Measurements from ENCODE around the gene NFX1.
A peak's percentile ranks its signal among the peaks of the same experiment; 100 is the strongest.

Gene NFX1

DNA sequence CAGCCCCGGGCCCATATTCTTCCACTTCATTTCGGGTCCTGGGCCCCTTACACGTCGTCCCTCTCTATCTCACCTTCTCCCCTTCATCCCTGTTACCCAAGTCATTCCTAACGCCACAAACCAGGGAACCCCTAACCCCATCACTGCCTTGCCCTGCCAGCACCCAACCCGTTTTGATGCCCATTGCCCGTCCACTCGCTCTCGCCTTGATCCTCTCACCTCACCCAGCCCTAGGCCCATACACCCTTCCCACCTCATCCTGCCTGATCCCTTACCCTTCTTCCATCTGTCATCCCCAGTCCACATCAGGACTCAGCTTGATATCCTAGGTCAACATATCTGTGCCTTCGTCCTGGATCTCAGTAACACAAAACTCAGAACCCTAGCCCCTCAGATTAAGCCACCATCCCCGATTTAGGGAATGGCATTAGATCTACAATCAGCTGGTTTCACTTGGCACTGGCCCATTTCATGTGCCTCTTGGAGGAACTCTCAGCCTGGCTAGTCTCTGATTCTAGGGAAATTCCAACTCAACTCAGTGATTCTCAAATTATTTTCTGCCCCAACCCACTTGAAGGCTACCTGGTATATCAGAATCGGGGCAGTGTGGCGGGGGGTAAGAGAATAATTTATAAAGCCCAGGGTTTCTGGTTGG, 25.0 kb upstream of the NFX1 start:
- DNase-seq (ENCODE audit: low spot score) (no peak), FAIRE-seq (peak; percentile 56)

DNA sequence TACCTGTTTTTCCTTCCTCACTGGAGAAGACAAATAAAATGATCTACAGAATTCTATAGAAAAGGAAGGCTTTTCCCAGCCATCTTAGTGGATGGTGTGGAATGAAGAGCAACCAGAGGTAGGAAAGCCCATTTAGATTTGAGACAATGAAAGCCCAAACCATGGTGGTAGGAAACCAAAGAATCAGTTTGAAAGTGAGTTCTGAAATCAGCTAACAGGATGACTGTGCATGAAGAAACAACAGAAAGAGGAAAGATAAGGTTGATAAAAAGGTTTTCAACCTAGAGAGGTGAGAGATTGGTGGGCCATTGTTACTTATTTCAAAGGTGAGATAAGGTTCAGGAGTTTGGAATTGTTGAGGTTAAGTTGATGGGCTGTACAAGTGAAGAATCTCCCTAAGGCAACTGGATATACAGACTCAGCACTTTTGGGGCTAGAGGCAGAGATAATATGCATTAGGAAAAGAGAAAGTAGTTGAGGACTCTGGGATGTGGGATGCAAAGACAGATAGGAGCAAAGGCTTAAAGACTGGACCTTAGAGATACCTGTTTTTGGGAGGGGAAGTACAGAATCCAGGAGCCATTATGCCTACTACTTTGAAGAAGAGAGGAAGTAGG, 23.1 kb upstream of the NFX1 start:
- DNase-seq (ENCODE audit: low spot score) (no peak), FAIRE-seq (no peak)

DNA sequence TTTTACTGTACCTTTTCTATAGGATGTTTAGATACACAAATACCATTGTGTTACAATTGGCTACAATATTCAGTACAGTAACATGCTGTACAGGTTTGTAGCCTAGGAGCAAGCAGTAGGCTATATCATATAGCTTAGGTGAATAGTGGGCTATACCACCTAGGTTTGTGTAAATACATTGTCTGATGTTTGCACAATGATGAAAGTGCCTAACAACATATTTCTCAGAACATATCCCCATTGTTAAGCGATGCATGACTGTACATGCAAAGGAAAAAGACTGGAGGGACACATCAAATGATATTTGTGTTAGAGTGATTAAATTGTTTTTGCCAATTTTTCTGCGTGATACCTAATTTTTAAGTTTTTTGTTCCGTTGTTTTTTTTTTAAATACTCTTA, 20.2 kb upstream of the NFX1 start:
- FAIRE-seq (no peak), DNase-seq (ENCODE audit: low spot score) (no peak)

DNA sequence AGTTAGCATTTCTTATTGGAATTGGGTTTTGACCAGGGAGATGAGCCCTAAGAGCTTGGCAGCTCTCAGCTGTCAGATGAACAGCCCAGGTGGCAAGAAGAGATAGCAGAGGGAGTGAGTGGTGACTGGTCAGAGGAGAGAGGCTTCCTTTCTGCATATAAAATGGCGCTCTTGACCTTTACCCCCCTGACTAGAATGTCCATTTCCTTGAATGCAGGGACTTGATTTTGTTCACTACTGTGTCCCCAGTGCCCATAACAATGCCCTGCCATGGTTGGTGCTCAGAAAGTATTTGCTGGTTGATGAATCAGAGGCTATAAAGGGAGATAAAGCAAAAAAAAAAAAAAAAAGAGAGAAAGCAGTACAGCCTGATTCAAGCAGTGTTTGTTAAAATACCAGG, 18.3 kb upstream of the NFX1 start:
- DNase-seq (ENCODE audit: low spot score) (no peak), FAIRE-seq (no peak)

DNA sequence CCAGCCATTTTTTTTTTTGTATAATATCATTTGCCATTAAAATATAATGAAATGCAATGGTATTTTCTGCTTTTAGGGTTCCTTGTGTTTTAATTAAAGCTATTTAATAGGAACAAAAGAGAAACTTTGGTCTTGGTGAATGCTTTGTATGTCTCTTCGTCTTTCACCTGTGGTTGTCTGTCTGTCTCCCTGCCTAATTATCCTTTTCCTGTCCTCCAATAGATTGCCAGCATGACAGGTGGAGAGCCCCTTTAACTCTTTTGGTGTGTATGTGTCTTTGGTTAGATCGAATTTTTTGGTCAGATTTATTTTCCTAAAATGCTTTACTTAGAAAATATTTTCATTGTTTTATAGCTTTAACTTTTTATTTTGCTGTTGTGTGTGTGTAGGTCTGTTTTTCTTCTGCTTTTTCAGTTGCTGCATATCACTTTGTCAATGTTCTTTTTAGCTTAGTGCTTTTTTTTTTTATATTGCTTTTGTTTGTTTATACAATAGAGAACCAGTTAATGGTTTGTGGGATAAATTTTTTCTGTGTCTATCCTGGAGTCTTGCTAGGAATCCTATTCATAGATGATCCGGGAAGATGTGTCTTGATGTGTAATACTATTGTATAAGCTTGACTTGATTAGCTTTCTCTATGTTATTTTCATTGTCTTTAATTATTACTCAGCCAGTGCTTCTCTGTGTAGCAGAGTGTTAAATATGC, 16.9 kb upstream of the NFX1 start:
- no peak for FAIRE-seq
- DNase-seq (ENCODE audit: low spot score): no peak

DNA sequence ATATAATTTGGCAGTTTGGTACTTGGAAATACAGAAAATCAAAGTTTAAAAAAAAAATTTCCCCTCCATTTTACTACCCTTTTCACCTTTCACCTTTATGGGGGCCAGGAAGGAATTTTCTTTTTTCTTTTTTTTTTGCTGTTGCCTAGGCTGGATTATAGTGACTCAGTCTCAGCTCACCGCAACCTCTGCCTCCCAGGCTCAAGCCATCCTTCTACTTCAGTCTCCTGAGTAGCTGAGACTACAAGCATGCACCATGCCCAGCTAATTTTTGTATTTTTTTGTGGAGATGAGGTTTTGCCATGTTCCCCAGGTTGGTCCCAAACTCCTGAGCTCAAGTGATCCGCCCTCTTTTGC, 16.4 kb upstream of the NFX1 start:
- DNase-seq (ENCODE audit: low spot score): no peak
- FAIRE-seq: no peak

DNA sequence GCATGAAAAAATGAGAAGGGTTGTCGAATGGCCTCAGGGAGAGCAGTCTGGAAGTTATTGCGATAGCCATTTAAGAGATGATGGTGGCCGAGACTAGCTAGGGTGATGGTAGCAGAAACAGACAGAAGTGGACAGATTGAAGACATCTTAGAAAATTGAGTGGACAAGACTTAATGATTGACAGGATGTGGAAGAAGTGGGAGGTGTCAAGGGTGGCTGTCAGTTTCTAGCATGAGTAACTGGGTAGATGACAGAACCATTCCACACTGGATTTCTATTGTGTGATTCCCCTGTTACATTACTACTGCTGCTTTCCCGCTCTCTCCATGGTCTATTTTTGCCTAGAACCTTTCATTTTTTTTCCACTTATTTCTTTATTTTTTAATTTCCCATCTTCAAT, 12.8 kb upstream of the NFX1 start:
- DNase-seq (ENCODE audit: low spot score) (no peak), FAIRE-seq (no peak)

DNA sequence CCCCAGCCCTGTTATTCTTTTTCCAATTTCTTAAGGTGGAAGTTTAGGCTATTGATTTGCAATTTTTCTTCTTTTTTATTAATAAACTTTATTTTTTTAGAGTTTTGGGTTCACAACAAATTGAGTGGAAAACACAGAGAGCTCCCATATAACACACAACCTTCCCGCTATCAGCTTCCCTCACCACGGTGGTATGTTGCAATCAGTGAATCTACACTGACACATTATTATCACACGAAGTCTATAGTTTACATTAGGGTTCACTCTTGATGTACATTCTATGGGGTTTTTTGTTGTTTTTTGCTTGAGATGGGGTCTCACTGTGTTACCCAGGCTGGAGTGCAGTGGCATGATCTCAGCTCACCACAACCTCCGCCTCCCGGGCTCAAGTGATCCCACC, 4.8 kb upstream of the NFX1 start:
- no peak for FAIRE-seq

DNA sequence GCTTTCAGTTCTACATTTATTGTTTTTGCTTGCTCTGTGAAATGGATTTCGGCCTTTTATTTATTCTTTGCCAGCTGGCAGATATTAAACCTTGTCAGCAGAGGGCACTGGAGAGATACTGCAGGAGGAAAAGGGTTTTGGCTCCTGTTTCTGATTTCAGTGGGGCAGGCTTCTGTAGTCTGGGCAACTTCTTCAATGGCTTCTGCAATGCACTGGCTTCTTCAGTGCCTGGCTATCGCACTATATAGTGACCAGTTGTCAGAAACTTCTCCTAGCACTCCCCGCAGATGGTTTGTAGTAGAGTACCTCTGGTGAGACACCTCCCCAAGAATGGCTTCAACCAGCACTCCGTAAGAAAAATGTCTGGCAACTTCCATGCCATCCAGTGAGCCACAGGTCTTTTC, 3.2 kb upstream of the NFX1 start:
- peak; percentile 70 for DNase-seq (ENCODE audit: low spot score)
- no peak for FAIRE-seq

More for the DNA sequence above, 4.8 kb upstream of the NFX1 start:
- DNase-seq (ENCODE audit: low spot score): no peak

DNA sequence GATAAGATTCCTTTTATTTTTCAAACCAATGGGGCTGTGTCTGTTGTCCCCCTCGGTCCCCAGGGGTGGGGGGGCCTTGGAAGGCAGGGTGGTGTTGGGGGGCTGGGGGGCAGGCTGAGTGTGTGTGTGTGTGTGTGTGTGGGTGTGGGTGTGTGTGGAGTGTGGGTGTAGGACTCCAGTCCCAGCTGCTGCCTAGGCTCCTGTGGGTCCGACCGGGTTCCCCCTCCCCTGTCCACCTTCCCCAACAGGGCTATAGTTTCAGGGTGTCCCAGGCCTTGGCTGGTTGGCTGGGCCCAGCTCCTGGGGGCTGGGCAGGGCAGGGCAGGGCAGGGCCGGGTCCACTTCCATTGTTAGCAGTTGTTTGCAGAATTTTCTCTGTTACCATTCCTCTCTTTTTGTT, 2.1 kb upstream of the NFX1 start:
- FAIRE-seq: no peak

DNA sequence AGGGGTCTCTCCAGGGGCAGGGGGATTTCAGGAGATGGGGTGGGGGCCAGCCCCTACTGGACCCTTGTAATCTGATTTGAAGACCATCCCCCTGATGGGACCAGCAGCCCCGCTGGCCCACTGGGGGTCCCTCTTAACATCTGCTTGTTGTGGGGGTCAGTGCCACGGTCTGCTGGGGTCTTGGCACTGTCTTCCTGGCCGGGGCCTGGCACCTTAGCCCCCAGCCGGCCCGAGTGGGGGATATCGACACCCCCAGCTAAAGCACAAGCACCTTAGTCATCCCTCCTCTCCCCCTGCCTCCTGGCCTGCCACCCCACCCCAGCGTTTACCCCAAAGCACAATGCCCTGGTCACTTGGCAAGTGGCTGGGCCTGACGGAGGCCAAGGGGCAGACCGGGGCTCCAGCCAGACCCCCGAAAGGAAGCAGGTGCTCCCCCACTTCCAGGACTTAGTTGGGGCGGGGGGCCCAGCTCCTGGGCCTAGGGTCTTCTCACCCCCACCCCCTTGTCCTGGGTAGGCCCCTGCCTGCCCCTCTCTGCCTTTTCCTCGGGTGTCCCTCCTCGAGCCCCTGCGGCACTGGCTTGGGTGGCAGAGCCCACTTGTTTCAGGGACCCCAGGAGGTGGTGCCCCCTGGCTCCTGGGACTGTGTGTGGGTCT, 1.4 kb upstream of the NFX1 start:
- no peak for DNase-seq (ENCODE audit: low spot score)

More for the DNA sequence above, 2.1 kb upstream of the NFX1 start:
- DNase-seq (ENCODE audit: low spot score): no peak

DNA sequence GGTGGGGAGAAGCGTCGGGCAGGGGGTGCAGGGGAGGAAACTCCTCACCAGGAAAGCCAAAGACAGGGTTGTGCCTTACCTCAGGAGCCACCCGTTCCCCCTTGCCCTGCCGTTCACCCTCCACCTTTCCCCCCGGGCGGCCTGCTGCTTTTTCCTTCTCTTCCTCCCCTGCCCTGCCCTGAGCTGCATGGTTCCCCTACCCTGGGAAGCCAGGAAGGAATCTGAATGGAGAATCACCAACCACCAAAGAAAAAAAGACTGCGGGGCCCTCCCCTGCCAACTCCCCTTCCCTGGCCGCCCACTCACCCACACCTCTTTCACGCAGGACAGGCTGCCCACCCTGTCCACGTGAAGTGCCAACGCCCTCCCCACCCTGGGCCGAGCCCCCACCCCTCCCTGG, 820 bp upstream of the NFX1 start:
- FAIRE-seq (no peak), DNase-seq (ENCODE audit: low spot score) (no peak)

More for the DNA sequence above, 1.4 kb upstream of the NFX1 start:
- FAIRE-seq: no peak

DNA sequence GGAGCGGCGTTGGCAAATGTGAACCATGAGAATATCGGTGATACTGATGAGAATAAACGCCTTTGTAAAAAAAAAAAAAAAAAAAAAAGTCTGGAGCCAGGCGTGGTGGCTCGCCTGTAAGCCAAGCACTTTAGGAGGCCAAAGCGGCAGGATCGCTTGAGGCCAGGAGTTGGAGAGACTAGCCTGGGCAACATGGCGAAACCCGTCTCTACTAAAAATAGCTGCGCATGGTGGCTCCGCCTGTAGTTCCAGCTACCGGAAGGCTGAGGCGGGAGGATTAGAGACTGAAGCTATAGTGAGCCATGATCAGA, 425 bp upstream of the NFX1 start:
- DNase-seq (ENCODE audit: low spot score) (no peak), FAIRE-seq (no peak)

DNA sequence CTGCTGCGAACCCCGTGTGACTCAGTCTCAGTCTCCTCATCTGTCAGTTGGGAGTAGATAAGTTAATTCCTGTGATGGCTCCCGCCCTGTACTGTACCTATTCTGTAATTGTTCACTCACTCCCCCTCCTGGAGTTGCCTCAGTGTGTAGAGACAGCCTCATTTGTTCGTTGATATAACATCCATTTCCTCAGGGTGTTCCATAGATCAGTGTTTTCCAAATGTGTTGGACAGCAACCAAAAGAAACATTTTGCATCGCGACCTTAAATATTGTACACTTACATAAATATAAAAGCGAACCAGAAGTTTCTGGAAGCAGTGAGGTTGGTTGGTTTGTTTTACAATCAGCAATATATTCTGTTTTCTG, 698 bp downstream of the NFX1 start:
- no peak for DNase-seq (ENCODE audit: low spot score)
- no peak for FAIRE-seq

DNA sequence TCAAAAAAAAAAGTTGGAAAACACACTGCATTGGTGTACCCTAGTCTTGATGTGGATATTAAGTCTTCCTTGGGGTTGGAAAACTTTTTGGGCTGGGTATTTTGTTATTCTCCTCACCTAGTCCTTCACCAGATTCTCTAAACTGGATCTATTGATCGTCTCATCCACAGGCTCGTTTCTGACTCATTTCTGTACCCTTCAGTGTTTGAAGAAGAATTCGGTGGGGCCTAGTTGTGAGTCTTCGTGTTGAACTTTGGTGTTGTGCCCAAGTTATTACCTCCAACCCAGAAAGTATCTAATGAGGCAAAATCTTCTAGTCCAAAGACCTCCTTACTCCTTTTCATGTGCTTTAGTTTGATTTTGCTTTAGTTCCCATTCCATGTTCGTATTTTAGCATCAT, 1.6 kb downstream of the NFX1 start:
- DNase-seq (ENCODE audit: low spot score) (no peak), FAIRE-seq (no peak)

DNA sequence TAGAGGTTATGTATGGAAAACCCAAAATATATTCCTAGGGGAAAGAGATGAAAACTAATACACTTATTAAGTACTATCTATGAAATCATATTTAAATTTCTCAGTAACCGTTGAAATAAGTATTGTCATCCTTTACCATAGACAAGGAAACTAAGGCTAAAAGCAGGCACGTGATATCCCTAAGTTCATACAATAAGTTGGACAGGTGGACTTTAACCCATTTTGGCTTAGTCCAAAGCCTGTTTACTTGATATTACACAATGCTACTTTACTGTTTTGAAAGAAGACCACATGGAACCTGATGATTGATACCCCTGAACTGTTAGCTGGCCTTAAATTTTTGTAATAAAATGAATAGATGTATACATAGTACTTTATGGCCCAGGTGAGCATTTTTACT, 3.5 kb downstream of the NFX1 start:
- no peak for FAIRE-seq

DNA sequence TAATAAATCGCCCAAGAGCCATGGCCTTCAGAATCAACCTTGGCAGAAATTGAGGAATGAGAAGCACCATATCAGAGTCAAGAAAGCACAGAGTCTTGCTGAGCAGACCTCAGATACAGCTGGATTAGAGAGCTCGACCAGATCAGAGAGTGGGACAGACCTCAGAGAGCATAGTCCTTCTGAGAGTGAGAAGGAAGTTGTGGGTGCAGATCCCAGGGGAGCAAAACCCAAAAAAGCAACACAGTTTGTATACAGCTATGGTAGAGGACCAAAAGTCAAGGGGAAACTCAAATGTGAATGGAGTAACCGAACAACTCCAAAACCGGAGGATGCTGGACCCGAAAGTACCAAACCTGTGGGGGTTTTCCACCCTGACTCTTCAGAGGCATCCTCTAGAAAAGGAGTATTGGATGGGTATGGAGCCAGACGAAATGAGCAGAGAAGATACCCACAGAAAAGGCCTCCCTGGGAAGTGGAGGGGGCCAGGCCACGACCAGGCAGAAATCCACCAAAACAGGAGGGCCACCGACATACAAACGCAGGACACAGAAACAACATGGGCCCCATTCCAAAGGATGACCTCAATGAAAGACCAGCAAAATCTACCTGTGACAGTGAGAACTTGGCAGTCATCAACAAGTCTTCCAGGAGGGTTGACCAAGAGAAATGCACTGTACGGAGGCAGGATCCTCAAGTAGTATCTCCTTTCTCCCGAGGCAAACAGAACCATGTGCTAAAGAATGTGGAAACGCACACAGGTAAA, 4.5 kb downstream of the NFX1 start:
- FAIRE-seq (no peak), DNase-seq (ENCODE audit: low spot score) (no peak)

More for the DNA sequence above, 3.5 kb downstream of the NFX1 start:
- no peak for DNase-seq (ENCODE audit: low spot score)

DNA sequence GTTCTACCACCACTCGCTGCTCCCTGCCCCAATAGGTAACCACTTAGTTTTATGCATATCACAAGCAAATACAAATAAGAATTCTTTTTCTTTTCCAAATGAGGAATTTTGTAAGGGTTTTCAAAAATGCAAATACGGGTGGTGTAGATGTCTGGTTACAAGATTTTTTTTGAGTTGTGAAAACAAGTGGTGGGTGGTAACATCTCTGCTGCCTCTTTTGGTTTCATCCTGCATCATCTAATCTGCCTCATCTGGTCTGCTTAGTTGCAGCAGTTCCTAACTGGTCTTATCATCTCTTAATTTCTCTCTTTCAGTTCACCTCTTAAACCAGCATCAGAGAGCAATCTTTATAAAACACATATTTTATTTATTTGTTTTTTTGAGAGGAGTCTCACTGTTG, 5.3 kb downstream of the NFX1 start:
- FAIRE-seq: no peak
- DNase-seq (ENCODE audit: low spot score): no peak

DNA sequence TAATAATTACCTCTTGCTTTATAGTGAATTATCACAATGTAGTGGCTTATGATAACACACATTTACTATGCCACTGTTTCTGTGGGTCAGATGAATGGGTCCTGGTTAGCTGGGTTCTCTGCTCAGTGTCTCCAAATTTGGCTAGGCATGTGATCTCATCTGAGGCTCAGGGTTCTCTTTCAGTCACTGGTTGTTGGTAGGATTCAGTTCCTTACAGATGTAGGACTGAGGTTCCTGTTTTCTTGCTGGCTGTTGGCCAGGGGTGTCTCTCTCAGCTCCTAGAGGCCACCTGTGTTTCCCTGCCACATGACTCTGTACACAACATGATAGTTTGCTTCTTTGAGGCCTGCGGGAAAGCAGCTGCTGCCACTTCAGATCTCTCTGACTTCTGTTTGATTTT, 7.1 kb downstream of the NFX1 start:
- DNase-seq (ENCODE audit: low spot score) (no peak), FAIRE-seq (no peak)

DNA sequence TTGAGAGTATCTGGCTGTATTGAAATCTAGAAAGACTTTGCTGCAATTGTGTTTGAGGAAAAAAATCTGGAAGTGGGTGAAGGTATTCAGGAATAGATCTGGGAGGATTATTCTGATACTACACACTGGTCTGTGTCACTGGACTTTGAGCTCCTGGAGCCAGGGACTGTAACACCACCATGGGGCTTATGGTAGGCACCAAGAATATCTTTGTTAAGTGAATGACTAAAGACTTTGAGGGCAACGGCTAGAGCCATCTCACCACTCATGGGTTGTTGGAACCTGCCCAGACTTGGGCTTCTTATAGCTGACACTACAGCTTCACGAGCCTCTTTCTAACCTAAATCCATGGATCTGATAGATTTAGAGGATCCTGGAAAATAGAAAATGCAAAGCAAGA, 10.2 kb downstream of the NFX1 start:
- no peak for DNase-seq (ENCODE audit: low spot score)
- no peak for FAIRE-seq

DNA sequence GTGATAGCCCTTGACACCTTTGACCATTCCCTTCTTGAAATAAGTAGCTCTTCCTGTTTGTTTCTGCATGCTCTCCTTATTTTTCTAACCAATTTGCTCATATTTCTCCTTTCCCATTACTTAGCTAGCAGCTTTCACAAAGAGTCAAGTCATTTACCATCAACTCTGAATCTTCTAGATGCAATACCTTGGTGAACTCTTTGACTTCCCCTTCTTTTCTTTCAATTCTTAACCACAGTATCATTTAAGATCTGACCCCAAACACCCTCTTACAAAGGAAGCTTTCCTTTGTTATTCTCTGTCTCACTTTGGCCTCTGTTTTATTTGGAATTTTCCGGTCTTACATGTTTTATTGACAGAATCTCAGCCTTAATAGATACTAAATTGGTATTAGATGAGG, 14.0 kb downstream of the NFX1 start:
- DNase-seq (ENCODE audit: low spot score) (no peak), FAIRE-seq (no peak)

DNA sequence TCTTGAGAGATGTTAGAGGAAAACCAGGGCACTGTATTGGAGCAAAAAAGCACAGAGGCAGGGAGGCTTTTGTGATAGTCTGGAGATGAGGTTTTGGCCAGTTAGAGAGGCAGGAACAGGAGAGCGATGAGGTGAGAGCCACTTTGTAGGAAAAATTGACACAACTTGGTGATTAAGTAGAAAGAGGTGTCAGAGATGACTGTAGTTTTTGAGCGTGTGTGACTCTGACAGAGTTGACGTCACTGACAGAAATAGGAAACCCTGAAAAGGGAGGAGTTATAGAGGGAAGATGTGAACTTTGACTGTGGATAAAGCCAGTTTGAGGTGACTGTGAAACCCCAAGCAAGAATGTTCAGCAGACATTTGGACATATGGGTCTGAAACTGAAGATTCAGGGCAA, 15.7 kb downstream of the NFX1 start:
- DNase-seq (ENCODE audit: low spot score) (no peak), FAIRE-seq (no peak)

Data from urothelium cell line (cell line).